ENCODE measurements around the gene PPP6R2.

Gene PPP6R2

GRCh38 chr22:50473088-50473487 is 130.0 kb downstream of the PPP6R2 start:
- peak overlapping the region; percentile 85 for H3K9ac ChIP-seq (ENCODE audit: low read depth, low read length, poor library complexity, severe bottlenecking)
- TF ChIP-seq EZH2phosphoT487 (IDR thresholded peaks at IDR 0.05; ENCODE audit: borderline replicate concordance), result no peak
- TF ChIP-seq, protein P1, sequence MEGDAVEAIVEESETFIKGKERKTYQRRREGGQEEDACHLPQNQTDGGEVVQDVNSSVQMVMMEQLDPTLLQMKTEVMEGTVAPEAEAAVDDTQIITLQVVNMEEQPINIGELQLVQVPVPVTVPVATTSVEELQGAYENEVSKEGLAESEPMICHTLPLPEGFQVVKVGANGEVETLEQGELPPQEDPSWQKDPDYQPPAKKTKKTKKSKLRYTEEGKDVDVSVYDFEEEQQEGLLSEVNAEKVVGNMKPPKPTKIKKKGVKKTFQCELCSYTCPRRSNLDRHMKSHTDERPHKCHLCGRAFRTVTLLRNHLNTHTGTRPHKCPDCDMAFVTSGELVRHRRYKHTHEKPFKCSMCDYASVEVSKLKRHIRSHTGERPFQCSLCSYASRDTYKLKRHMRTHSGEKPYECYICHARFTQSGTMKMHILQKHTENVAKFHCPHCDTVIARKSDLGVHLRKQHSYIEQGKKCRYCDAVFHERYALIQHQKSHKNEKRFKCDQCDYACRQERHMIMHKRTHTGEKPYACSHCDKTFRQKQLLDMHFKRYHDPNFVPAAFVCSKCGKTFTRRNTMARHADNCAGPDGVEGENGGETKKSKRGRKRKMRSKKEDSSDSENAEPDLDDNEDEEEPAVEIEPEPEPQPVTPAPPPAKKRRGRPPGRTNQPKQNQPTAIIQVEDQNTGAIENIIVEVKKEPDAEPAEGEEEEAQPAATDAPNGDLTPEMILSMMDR (conservative IDR thresholded peaks at IDR 0.05; ENCODE audit: low read length), result peak; percentile 84
- no peaks in the 10 kb centered on the region for H3K27me3 ChIP-seq (ENCODE audit: insufficient read depth, low read length, poor library complexity, severe bottlenecking)
- H4K20me1 ChIP-seq (ENCODE audit: insufficient read depth, low read length, poor library complexity, severe bottlenecking), result peaks cover 34% of the 10 kb centered on the region
- H3F3A ChIP-seq (ENCODE audit: low read depth), result peaks cover 10% of the 10 kb centered on the region; the same call in 1 of the 2 replicates
- no peaks in the 10 kb centered on the region for H3K36me3 ChIP-seq (ENCODE audit: insufficient read depth, low read length)
- H3K4me1 ChIP-seq (ENCODE audit: insufficient read depth, low read length, poor library complexity, severe bottlenecking), result peaks cover 59% of the 10 kb centered on the region
- peaks cover 57% of the 10 kb centered on the region for H3K79me2 ChIP-seq (ENCODE audit: insufficient read depth, low read length)
- H2AFZ ChIP-seq (ENCODE audit: low read length), result no peak overlapping the region
- H3K9me2 ChIP-seq (replicated peaks; ENCODE audit: low read depth, low read length), result no peaks in the 10 kb centered on the region
- H3K9me3 ChIP-seq (ENCODE audit: insufficient read depth, low read depth, low read length), result no peaks in the 10 kb centered on the region
- H3K4me3 ChIP-seq (ENCODE audit: low read length, poor library complexity, severe bottlenecking), result peak overlapping the region; percentile 72
- peak overlapping the region; percentile 94 for H3K4me2 ChIP-seq (ENCODE audit: low read depth, low read length, poor library complexity, severe bottlenecking)

GRCh38 chr22:50473855-50474671 is 130.9 kb downstream of the PPP6R2 start:
- H3K4me2 ChIP-seq (ENCODE audit: low read depth, low read length, poor library complexity, severe bottlenecking), result peak overlapping the region; percentile 94
- no peaks in the 10 kb centered on the region for H3K27me3 ChIP-seq (ENCODE audit: insufficient read depth, low read length, poor library complexity, severe bottlenecking)
- peak overlapping the region; percentile 72 for H3K4me3 ChIP-seq (ENCODE audit: low read length, poor library complexity, severe bottlenecking)
- H3K9me2 ChIP-seq (replicated peaks; ENCODE audit: low read depth, low read length), result no peaks in the 10 kb centered on the region
- no peak overlapping the region for H2AFZ ChIP-seq (ENCODE audit: low read length)
- no peaks in the 10 kb centered on the region for H3K9me3 ChIP-seq (ENCODE audit: insufficient read depth, low read depth, low read length)
- peaks cover 26% of the 10 kb centered on the region for H4K20me1 ChIP-seq (ENCODE audit: insufficient read depth, low read length, poor library complexity, severe bottlenecking)
- H3K9ac ChIP-seq (ENCODE audit: low read depth, low read length, poor library complexity, severe bottlenecking), result peak overlapping the region; percentile 85
- peaks cover 9% of the 10 kb centered on the region; the same call in 1 of the 2 replicates for H3F3A ChIP-seq (ENCODE audit: low read depth)
- no peaks in the 10 kb centered on the region for H3K36me3 ChIP-seq (ENCODE audit: insufficient read depth, low read length)
- peaks cover 47% of the 10 kb centered on the region for H3K79me2 ChIP-seq (ENCODE audit: insufficient read depth, low read length)
- peaks cover 49% of the 10 kb centered on the region for H3K4me1 ChIP-seq (ENCODE audit: insufficient read depth, low read length, poor library complexity, severe bottlenecking)
- no peak for TF ChIP-seq EZH2phosphoT487 (IDR thresholded peaks at IDR 0.05; ENCODE audit: borderline replicate concordance)
- TF ChIP-seq, protein P1 (conservative IDR thresholded peaks at IDR 0.05; ENCODE audit: low read length), result no peak

DNA sequence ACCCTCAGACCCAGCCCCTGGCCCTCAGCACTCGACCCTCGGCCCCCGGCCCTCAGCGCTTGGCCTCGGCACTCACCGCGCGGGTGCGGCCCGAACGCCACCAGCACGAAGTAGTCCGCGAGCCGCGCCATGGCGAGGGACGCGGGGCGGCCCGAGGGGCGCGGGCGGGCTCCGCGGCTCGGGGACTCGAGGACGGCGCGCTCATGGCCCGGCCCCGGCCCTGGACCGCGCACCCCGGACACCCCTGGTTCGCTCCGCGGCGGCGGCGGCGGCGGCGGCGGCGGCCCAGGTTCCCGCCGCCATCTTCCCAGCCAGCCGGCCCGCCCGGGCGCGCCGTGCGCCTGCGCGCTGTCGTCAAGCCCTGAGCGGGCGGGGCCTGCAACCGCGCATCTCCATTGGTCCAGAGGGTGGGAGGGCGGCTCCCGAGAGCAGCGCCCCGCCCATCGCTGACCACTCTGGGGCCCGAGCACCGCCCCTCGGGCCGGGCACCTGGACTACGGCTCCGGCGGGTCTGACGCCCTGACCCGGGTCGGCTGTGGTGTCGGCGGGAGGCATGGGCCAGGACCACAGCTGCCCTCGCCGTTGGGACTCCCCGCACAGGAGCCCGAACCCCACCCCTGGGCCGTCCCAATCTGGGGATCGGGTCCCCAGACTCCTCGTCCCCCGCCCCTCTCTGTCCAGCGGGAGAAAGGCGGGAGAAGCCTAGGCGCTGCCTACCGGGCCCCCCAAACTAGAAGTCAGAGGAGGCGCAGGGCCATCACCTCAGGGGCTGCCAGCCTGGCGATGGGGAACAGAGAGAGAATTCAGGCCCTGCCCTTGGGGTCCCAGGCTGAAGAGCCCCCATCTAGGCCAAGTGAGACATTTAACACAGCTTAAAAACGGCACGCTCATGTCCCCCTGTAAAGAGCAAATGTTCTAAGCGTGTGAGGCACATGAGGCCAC is 131.9 kb downstream of the PPP6R2 start, which contains the start of gene SBF1:
TSS of gene SBF1 (minus strand) at position 326 of the 942 bp plus-strand sequence. CDS start at position 131, 195 bp downstream.
- Histone ChIP-seq H2AFZ (ENCODE audit: low read length) (peak within 1 kb of the TSS; percentile 88), H3K4me2 (ENCODE audit: low read depth, low read length, poor library complexity, severe bottlenecking) (peak within 1 kb of the TSS; percentile 94), H3K79me2 (ENCODE audit: insufficient read depth, low read length) (peaks cover 45% of the 10 kb centered on the region), H3K27me3 (ENCODE audit: insufficient read depth, low read length, poor library complexity, severe bottlenecking) (no peaks in the 10 kb centered on the region), H3K9me2 (replicated peaks; ENCODE audit: low read depth, low read length) (no peaks in the 10 kb centered on the region), H3K9me3 (ENCODE audit: insufficient read depth, low read depth, low read length) (no peaks in the 10 kb centered on the region), H4K20me1 (ENCODE audit: insufficient read depth, low read length, poor library complexity, severe bottlenecking) (peaks cover 25% of the 10 kb centered on the region), H3K4me3 (ENCODE audit: low read length, poor library complexity, severe bottlenecking) (peak within 1 kb of the TSS; percentile 72), H3K9ac (ENCODE audit: low read depth, low read length, poor library complexity, severe bottlenecking) (peak within 1 kb of the TSS; percentile 85), H3K36me3 (ENCODE audit: insufficient read depth, low read length) (no peaks in the 10 kb centered on the region), H3K4me1 (ENCODE audit: insufficient read depth, low read length, poor library complexity, severe bottlenecking) (peaks cover 47% of the 10 kb centered on the region), H3F3A (ENCODE audit: low read depth) (0 out of 2 replicates have a peak, but pooled peaks cover 7% of the 10 kb centered on the region)
- TF ChIP-seq, protein P1 (conservative IDR thresholded peaks at IDR 0.05; ENCODE audit: low read length), result no peak
- TF ChIP-seq EZH2phosphoT487 (IDR thresholded peaks at IDR 0.05; ENCODE audit: borderline replicate concordance), result no peak

Data from Loucy (cell line).